SJSA1 (cell line): Measurements from ENCODE around the gene LRRC25. TPM values are rescaled to one million over a fixed set of nuclear protein-coding genes. Genes with fewer than 3 reads are reported as not detected.

Source experiments
- DNase-seq, 2 experiments: peaks; one replicate each; pipeline ENCODE4 v3.0.0-alpha.2; 2015 to 2020; ENCODE audit warnings: low spot score in 2 of 2, low read depth in 1 of 2
- H3K27ac ChIP-seq: fragments of 250-450 bp; sonication (Bioruptor Pico); 2 replicates; pipeline ENCODE4 v1.5.1; 2020; ENCODE audit warnings: mild to moderate bottlenecking, moderate library complexity
- H3K27me3 ChIP-seq: fragments of 250-450 bp; sonication (Bioruptor Pico); replicated peaks from 2 replicates; pipeline ENCODE4 v1.5.1; 2020; ENCODE audit warnings: mild to moderate bottlenecking, moderate library complexity
- H3K36me3 ChIP-seq: fragments of 250-450 bp; sonication (Bioruptor Pico); 2 replicates; pipeline ENCODE4 v1.5.1; 2020; ENCODE audit warnings: mild to moderate bottlenecking
- H3K4me1 ChIP-seq: fragments of 250-450 bp; sonication (Bioruptor Pico); replicated peaks from 2 replicates; pipeline ENCODE4 v1.6.1; 2021; ENCODE audit warnings: mild to moderate bottlenecking
- H3K4me3 ChIP-seq: fragments of 250-450 bp; sonication (Bioruptor Pico); 2 replicates; pipeline ENCODE4 v1.5.1; 2020; ENCODE audit warnings: mild to moderate bottlenecking
- H3K9me3 ChIP-seq: fragments of 250-450 bp; sonication (Bioruptor Pico); replicated peaks from 2 replicates; pipeline ENCODE4 v1.5.1; 2020; ENCODE audit warnings: mild to moderate bottlenecking
- total RNA-seq: library from RNA; depleted of rRNA; stranded (reverse); fragments of >200 nt; shearing (Covaris generic); gene quantifications from 2 replicates; pipeline ENCODE4 v1.2.3, GENCODE V29; 2014; rRNA removed

The LRRC25 gene
- total RNA-seq, result not detected in 2 replicates

GRCh38 chr19:18397242-18398202 is at the start of gene LRRC25:
Gene LRRC25 (minus strand): TSS chr19:18397622. CDS start chr19:18396963, 659 bp downstream.
- Histone ChIP-seq H3K27me3 (no peaks in the 10 kb centered on the region), H3K27ac (no peak within 1 kb of the TSS), H3K36me3 (no peaks in the 10 kb centered on the region), H3K4me3 (no peak within 1 kb of the TSS), H3K9me3 (no peaks in the 10 kb centered on the region), H3K4me1 (peaks cover 30% of the 10 kb centered on the region)
- no peak for DNase-seq

GRCh38 chr19:18446811-18447359 is 49.5 kb upstream of the LRRC25 start:
- no peak overlapping the region for H3K27ac ChIP-seq
- H3K4me1 ChIP-seq, result peaks cover 12% of the 10 kb centered on the region
- peaks cover 76% of the 10 kb centered on the region for H3K36me3 ChIP-seq
- no peaks in the 10 kb centered on the region for H3K9me3 ChIP-seq
- H3K27me3 ChIP-seq, result no peaks in the 10 kb centered on the region
- no peak for DNase-seq
- H3K4me3 ChIP-seq, result no peak overlapping the region

- Histone ChIP-seq H3K27ac (no peak overlapping the region), H3K27me3 (no peaks in the 10 kb centered on the region), H3K9me3 (no peaks in the 10 kb centered on the region), H3K4me1 (peaks cover 8% of the 10 kb centered on the region), H3K4me3 (no peak overlapping the region), H3K36me3 (peaks cover 70% of the 10 kb centered on the region)
- no peak for DNase-seq
Measured at GRCh38 chr19:18446145-18446810, 48.9 kb upstream of the LRRC25 start.

- Histone ChIP-seq H3K4me1 (no peaks in the 10 kb centered on the region), H3K4me3 (no peak overlapping the region), H3K27me3 (no peaks in the 10 kb centered on the region), H3K36me3 (peaks cover 61% of the 10 kb centered on the region), H3K9me3 (no peaks in the 10 kb centered on the region), H3K27ac (no peak overlapping the region)
- no peak for DNase-seq
Measured at GRCh38 chr19:18445262-18445948, 48.0 kb upstream of the LRRC25 start.

- Histone ChIP-seq H3K36me3 (peaks cover 52% of the 10 kb centered on the region), H3K27ac (no peak overlapping the region), H3K27me3 (no peaks in the 10 kb centered on the region), H3K4me3 (no peak overlapping the region), H3K9me3 (no peaks in the 10 kb centered on the region), H3K4me1 (no peaks in the 10 kb centered on the region)
- no peak for DNase-seq
Measured at GRCh38 chr19:18444513-18444912, 47.1 kb upstream of the LRRC25 start.

GRCh38 chr19:18443831-18444230 is 46.4 kb upstream of the LRRC25 start:
- Histone ChIP-seq H3K9me3 (no peaks in the 10 kb centered on the region), H3K4me3 (no peak overlapping the region), H3K27me3 (no peaks in the 10 kb centered on the region), H3K27ac (no peak overlapping the region), H3K4me1 (no peaks in the 10 kb centered on the region), H3K36me3 (peaks cover 45% of the 10 kb centered on the region)
- no peak for DNase-seq

- DNase-seq, result no peak
- Histone ChIP-seq H3K9me3 (no peaks in the 10 kb centered on the region), H3K27ac (no peak overlapping the region), H3K27me3 (no peaks in the 10 kb centered on the region), H3K4me3 (no peak overlapping the region), H3K4me1 (no peaks in the 10 kb centered on the region), H3K36me3 (peaks cover 41% of the 10 kb centered on the region)
Measured at GRCh38 chr19:18443406-18443805, 46.0 kb upstream of the LRRC25 start.

- Histone ChIP-seq H3K27me3 (no peaks in the 10 kb centered on the region), H3K27ac (no peak overlapping the region), H3K4me3 (no peak overlapping the region), H3K4me1 (no peaks in the 10 kb centered on the region), H3K36me3 (peaks cover 39% of the 10 kb centered on the region), H3K9me3 (no peaks in the 10 kb centered on the region)
- no peak for DNase-seq
Measured at GRCh38 chr19:18442941-18443340, 45.5 kb upstream of the LRRC25 start.

GRCh38 chr19:18441804-18442788 is 44.7 kb upstream of the LRRC25 start:
- Histone ChIP-seq H3K9me3 (no peaks in the 10 kb centered on the region), H3K27ac (no peak overlapping the region), H3K4me1 (peaks cover 5% of the 10 kb centered on the region), H3K27me3 (no peaks in the 10 kb centered on the region), H3K36me3 (peaks cover 39% of the 10 kb centered on the region), H3K4me3 (no peak overlapping the region)
- no peak for DNase-seq

GRCh38 chr19:18440936-18441803 is 43.7 kb upstream of the LRRC25 start:
- H3K4me1 ChIP-seq, result peaks cover 15% of the 10 kb centered on the region
- no peaks in the 10 kb centered on the region for H3K27me3 ChIP-seq
- H3K9me3 ChIP-seq, result no peaks in the 10 kb centered on the region
- H3K27ac ChIP-seq, result no peak overlapping the region
- no peak for DNase-seq
- no peak overlapping the region for H3K4me3 ChIP-seq
- peaks cover 30% of the 10 kb centered on the region for H3K36me3 ChIP-seq

GRCh38 chr19:18440415-18440877 is 43.0 kb upstream of the LRRC25 start:
- H3K36me3 ChIP-seq, result peaks cover 23% of the 10 kb centered on the region
- H3K27ac ChIP-seq, result no peak overlapping the region
- no peaks in the 10 kb centered on the region for H3K27me3 ChIP-seq
- H3K4me1 ChIP-seq, result peaks cover 18% of the 10 kb centered on the region
- DNase-seq, result no peak
- no peaks in the 10 kb centered on the region for H3K9me3 ChIP-seq
- no peak overlapping the region for H3K4me3 ChIP-seq

- Histone ChIP-seq H3K4me1 (peaks cover 18% of the 10 kb centered on the region), H3K4me3 (no peak overlapping the region), H3K9me3 (no peaks in the 10 kb centered on the region), H3K27me3 (no peaks in the 10 kb centered on the region), H3K36me3 (peaks cover 21% of the 10 kb centered on the region), H3K27ac (no peak overlapping the region)
- DNase-seq, result no peak
Measured at GRCh38 chr19:18439910-18440237, 42.5 kb upstream of the LRRC25 start.
